Fibroblast of upper back skin (primary cell): ENCODE measurements around the gene ACSL3.
"Not testable (repeated sequence)": the region's sequence is repeated elsewhere in the genome, so short reads cannot be mapped to it uniquely, and the experiment has no call there.

Experiments used
- DNase-seq: peaks from one replicate; pipeline ENCODE4 v3.0.0-alpha.2; 2013

Gene ACSL3

DNA sequence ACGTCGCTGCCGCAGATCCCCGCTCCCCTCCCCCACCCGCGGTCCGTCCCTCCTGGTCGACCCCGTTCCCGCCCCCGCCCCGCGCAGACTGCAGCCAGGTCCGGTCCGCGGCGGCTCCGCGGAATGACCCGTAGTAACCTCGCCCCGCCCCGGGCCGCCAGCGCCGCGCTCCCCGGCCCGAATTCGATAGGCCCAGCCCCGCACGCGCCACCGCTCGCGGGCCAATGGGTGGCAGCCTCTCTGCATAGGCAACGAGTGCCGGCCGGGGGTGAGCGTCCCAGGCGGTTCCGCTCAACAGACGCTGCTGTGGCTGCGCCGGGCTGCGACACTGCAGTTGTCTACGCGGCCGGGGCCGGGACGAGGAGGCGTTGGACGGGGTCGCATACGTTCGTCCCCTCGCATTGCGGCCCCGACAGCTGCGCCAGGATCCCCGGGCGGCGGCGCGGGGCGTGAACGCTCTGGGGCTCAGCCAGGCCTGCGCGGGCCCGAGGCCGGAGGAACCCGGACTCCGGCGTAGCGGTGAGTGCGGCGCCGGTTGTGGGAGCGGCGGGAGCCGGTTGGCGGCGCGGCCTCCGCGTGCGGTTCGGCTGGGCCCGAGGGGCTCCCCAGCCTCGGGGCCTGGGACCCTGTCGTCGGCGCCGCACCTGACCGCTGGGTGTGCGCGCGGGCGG lies at the start of gene ACSL3:
TSS of gene ACSL3 (plus strand) at position 297 of the 671 bp plus-strand sequence. CDS start 47,737 bp downstream, outside the sequence.
- peak; percentile 92 for DNase-seq

DNA sequence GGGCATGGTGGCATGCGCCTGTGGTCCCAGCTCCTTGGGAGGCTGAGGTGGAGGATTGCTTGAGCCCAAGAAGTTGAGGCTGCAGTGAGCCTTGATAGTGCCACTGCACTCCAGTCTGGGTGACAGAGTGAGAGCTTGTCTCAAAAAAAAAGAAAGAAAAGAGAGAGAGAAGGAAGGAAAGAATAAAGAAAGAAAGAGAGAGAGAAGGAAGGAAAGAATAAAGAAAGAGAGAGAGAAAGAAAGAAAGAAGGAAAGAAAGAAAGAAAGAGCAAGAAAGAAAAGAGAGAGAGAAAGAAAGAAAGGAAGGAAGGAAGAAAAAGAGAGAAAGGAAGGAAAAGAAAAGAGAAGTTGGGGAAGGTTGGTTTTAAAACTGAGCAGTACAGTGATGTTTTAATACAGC lies 49.0 kb upstream of the ACSL3 start:
- DNase-seq, result no peak

DNA sequence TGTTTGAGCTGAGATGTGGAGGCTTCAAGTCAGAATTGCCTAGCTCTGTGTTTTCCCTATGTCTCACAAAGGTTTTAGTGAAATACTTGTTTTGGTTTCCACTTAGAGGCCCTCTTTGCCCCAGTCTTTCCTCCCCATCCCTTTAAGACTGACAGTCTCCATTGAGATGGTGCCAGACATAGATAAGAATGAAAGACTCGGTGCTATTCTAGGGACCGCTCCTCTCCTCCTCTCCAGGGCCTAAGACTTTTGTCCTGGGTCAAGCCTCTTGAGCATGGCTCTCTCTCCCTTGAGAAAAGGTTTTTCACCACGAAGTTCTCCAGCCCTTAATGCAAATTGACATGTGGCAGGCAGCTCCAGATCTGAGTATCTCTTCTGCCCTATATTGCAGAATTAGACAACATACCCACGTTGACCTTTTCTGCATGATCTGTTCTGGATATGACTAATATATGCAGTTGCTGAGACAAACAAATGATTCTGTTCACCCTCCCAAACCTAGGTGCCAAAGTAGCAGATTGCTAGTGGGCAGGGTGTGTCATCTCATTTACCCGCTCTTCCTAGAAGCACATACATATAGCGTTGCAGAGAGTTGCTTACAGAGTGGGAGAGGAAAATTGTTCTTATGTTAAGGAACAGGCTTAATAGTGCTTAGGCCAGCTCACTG lies 47.5 kb upstream of the ACSL3 start:
- no peak for DNase-seq

DNA sequence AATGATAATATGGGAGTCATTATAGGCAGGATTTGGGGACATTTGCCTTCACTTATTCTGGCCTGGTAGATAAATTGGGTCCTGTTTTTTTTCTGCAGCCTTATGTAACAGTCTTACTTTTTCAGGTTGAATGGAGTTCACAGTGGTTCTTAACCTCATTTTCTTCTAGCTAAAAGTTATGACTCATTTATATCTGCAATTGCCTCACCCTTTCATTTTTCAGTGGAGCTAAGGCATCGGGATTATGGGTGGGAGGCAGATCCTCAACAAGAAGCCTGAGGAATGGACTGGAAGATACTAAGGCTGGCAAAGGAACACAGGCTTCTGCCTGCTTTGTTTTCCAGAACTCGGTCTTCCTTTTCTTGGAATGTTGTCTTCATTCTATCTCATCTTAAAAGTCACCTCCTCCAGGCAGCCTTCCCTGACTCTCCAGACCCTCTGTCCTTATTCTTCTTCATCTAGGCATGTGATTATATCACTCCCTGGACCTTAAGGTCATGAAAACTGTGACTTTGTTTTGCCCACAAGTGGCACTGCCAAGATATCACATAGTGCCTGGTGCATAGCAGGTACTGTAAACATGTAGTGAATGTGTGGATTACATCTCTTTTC lies 41.0 kb upstream of the ACSL3 start:
- DNase-seq, result peak; percentile 43

DNA sequence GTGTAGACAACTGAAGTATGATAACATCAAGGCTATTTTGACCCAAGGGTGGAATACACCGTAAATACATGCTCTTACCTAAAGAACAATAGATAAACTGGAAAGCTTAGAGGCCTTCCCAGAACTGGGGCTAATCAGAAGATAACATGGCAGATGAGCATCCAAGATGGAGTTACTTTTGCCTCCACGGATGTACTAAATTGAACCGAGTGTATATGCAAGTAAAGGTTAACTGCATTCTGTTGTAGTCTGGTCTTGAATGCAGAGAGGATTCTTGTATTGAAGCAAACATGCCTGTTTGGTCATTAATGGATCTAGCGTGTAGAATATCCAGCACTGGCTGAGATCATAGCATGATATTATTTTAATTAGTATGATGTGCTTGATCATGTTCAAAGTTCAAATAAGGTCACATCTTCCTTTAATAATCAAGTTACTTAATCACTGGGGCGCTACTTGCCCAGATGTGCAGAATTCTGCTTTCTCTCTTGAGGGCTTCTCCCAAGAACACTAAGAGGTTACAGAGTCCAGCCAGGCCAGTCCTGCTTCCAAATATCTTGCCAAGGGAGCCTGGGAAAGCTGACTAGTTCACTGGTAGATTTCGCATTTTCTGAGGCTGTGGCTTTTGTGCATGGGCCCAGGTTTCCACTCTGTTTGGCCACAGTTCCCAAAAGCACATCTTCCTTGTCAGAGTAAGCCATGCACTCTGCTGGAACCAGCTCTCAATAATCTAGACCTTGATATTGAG lies 37.5 kb upstream of the ACSL3 start:
- no peak for DNase-seq

DNA sequence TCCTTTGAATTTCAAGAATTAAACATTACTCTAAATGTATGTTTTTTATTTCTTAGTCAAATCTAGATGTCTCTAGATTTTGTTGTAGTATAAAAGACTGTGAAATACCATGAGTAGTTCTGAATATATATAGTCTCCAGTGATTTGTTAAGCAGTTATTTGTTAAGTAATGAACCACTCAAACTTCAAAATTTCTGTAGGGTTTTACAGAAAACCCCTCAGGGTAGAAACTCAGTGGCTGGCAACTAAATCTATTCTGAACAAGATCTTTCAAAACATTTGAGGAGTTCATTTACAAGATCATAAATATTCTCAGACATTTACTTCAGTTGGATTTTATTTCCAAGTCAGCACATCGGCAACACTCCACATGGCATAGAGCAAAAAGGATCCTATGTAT lies 35.8 kb upstream of the ACSL3 start:
- no peak for DNase-seq

DNA sequence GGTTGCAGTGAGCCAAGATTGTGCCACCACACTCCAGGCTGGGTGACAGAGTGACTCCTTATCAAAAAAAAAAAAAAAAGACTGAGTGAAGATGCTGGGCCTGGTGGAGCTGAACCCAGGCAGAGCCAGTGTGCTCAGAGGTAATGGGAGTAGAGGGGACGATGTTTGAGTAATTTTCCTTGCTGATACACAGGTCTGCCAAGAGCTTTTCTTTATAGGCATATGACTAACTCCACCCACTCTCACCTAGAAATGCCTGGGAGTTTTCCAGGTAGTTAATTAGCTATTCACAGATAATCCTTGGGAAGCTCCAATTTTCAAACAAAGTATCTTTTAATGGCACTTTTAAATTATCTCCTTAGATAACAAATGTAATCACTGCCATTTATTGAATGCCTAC lies 33.4 kb upstream of the ACSL3 start:
- no peak for DNase-seq

DNA sequence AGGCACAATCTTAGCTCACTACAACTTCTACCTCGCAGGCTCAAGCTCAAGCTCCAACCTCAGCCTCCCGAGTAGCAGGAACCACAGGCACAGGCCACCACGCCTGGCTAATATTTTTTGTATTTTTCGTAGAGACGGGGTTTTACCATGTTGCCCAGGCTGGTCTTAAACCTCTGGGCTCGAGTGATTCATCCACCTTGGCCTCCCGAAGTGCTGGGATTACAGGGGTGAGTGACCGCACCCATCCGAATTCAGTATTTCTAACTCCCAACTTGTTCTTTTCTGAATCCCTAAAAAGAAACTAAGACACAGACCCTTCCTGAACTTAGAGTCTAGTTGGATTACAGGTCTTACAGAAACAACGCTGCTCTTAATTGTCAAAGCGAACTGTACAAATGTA lies 32.3 kb upstream of the ACSL3 start:
- no peak for DNase-seq

DNA sequence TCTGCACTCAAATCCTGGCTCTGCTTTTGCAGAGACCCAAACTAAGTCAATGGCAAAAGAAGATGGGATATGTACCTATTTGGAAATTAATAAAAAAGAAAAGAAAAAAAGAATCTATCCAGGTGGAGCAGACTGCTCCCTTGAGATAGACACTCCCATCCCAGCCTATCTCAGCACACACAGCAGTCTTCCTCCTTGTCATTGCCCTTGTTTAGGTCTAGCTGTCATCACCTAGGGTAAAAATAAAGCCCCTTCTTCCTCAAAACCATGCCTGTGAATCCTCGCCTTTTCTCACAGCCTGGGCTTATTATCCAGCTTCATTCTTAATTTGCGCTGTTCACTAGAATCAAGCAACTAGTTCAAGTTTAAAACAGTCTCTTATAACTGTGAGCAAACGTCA lies 30.7 kb upstream of the ACSL3 start:
- DNase-seq, result no peak

DNA sequence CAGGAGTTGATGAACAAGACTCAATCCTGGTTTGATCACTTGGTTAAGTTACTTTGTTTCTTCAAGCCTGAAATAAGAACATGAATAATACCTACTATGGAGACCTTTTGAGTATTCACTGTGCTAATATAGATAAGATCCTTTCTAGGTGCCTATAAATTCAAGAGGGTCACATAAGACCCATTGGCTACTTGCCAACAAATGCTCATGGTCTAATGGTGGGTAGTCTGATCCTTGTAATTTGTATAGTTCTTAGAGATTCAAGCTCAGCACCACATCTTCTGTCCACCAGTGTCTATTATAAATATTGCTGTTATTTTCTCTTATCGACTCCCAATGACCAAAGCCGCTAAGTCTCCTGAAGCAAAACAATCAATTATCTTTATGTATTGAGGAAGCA lies 27.4 kb upstream of the ACSL3 start:
- no peak for DNase-seq

DNA sequence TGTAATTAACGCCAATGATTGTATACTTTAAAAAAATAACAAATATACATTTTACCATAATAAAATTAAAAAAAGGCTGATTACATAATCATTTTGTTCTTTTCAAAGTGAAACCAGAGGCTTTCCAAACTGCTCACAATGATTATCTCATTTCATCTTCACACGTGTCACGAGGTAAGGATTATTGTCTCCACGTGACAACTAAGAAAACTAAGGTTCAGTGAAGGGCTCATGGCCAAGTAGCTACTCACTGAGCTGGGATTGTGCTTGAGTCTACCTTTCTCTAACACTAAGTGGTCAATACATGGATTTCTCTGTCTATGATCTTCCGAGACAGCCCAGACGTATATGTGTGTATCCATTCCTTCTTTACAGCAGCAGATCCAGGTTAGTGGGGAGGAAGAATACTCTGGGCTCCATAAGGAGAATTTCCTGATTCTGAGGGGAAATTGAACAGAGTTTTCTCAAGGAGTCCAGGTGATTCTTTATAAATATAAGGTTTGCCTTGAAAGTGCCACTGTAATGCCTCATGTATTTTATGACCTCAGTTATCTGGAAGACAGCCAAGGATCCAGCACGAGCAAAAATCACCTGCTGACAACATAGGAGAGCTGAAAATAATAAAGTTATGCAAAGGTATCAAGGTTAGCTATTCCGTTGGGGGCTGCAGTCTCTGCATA lies 25.6 kb upstream of the ACSL3 start:
- no peak for DNase-seq

DNA sequence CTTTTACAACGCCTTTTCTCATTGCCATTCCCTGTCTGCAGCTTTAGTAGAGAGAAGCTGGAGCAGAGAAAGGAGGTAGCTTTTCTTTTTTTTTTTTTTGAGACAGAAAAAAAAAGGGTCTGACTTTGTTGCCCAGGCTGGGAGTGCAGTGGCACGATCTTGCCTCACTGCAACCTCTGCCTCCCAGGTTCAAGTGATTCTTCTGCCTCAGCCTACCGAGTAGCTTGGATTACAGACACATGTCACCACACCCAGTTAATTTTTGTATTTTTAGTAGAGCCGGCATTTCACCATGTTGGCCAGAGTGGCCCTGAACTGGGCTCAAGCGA lies 25.0 kb upstream of the ACSL3 start:
- no peak for DNase-seq

DNA sequence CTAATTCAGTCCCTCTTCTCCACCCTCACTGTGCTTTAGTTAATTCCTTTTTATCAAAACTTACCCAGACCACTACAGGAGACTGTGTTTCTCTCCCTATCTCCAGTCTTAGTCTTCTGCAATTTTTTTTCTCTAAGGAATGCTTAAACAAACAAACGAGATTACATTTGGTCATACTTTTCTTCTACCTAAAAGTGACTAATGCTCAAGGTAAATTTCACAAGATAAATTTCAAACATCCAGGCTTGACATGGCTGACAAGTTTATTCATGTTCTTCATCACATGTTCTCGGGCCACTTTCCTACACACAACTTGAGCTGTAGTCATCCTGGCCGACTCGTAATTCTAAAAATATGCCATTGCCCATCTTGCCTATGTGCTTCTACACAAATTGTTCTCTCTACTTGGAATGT lies 23.2 kb upstream of the ACSL3 start:
- DNase-seq, result no peak

DNA sequence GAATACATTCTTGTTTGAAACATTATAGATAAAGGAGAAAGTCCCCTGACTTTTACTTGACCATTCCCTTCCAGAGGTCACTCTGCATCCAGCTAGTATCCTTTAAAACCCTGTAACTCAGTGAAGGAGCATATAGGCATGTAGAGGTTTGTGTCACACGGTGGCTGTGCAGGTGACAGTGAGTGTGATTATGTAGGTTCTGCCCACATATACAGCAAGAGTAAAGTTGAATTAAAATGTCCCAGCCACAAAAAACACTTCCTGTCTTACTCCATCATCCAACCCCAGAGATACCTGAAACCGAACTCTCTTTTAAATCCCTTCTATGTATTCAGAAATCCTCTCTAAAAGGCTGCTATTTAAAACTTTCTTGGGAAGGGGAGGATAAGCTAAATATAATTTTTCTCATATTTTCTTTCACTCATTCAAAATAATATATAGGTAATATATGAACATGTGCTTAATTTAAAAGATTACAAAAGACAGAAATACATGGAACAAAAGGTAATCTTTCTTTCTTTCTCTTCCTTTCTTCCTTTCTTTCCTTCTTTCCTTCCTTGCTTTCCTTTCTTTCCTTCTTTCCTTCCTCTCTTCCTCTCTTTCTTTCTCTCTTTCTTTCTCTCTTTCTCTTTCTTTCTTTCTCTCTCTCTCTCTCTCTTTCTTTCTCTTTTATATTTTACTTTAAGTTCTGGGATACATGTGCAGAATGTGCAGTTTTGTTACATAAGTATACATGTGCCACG lies 20.6 kb upstream of the ACSL3 start:
- no peak for DNase-seq

DNA sequence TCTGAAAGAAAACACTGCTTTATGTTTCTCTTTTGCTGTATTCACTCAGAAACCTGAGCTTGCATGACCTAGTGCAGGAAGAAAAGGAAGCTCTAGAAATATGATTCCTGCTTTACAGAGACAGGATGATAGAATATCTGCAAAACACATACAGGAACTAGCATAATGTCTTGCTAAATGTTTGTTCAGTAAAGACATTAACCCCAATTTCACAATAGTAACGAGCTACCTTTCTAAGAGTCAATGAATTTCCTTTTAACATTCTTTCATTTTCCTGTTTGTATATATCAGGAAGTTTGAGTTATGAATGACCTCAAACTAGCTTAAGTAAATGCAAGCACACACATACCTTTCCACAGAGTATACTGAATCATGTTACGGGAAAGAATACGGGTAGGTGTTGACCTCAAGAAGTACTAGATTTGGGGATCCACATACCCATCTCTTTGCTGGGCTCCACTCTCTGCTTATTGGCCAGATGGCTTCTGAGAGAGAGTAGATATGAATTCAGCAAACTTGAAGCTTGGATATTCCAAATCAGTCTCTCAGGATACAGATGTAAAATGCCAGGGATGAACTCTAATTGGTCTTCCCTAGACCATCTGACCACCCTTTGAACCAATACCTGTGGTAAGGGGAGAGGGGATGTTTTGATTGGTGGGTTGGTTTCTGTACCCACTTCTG lies 18.2 kb upstream of the ACSL3 start:
- no peak for DNase-seq

DNA sequence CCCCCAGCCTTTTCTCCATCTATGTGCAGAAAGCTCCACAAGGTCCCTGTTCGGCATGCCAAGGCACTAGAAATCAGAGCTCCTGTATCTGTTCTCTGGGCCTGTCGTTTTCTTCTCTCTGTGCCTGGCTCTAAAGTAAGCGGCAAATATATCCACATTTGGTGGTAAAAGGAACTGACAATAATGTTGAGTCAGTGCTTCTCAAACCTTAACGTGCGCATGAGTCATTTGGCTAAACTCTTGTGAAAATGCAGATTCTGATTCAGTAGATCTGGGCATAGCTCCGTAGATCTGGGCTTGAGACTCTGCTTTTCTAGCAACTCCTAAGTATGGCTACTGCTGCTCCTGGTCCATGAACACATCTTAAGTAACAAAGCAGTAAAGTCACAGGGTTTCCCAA lies 16.5 kb upstream of the ACSL3 start:
- peak; percentile 75 for DNase-seq

DNA sequence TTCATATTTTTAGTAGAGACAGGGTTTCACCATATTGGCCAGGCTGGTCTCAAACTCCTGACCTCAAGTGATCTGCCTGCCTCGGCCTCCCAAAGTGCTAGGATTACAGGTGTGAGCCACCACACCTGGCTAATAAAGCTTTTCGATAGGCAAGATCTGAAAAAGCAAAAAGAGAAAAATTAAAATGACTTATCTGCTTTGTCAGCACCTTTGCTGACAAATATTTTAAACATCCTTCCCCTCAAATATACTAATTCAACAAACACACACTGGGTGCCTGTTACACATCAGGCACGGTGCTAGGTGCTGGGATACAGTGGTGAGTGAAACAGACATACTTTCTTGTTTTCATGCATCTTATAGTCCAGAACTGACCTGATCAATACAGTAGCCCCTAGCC lies 15.5 kb upstream of the ACSL3 start:
- DNase-seq, result not testable (repeated sequence)

DNA sequence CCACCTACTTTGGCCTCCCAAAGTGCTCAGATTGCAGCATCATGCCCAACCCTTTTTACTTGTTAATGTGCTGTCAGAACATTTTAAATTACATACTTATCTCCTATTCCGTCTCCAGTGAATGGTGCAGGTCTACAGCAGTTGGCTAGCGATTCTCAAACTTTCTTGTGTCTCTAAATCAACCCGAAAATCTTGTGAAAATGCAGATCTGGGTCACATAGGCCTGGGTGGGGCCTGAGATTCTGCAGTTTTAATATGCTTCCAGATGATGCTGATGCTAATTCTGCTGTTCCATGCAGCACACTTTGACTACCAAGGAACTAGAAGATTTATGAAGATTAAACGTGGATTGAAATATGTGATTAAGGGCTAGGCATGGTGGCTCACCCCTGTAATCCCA lies 14.8 kb upstream of the ACSL3 start:
- DNase-seq, result no peak

DNA sequence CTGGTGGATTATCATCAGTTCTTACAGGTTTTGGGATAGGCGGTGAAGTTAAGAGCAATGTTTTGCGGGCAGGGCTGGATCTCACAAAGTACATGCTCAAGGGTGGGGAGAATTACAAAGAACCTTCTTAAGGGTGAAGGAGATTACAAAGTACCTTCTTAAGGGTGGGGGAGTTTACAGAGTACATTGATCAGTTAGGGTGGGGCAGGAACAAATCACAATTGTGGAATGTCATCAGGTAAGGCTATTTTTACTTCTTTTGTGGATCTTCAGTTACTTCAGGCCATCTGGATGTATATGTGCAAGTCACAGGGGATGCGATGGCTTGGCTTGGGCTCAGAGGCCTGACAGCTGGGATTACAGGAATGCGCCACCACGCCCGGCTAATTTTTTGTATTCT lies 12.8 kb upstream of the ACSL3 start:
- DNase-seq, result not testable (repeated sequence)

DNA sequence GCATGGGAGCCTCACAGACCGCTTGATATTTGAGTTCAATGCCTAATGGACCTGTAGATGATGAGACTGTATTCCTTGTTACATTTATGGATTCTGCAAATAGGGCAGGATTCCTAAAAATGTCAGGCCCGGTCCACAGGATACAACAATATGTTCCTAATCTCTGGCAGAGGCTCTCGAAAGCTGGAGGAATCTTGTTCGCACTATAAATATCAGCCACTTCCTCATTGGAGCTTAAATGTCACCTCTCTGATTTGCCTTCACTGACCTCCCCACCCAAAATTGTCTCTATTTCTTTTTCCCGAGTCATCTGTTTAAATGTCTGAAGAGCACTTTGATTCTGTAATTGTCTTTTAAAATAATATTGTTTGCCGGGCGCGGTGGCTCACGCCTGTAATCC lies 12.0 kb upstream of the ACSL3 start:
- DNase-seq, result no peak

DNA sequence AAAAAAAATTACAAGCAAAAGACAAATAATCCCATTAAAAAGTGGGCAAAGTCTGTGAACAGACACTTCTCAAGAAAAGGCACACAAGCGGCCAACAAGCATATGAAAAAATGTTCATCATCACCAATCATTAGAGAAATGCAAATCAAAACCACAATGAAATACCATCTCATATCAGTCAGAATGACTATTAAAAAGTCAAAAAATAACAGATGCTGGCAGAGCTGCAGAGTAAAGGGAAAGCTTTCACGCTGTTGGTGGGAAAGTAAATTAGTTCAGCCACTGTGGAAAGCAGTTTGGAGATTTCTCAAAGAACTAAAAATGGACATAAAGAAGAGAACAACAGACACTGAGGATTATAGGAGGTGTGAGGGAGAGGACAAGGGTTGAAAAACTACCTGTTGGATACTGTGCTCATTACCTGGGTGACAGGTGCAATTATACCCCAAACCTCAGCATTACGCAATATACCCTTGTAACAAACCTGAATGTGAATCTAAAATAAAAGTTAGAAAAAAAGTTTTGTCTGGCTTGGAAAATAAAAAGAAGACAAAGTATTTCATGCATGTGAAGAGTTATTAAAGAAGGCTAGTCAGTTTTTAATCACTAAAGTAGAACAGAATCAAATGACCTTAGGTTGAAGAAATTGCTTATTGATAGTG lies 8.7 kb upstream of the ACSL3 start:
- DNase-seq, result no peak
